HG03196 (cell line): ENCODE measurements around the gene P4HB.

Source experiments
- ATAC-seq: cut with Tn5 transposase; IDR thresholded peaks from one replicate; pipeline ENCODE4 v1.9.1; 2021; ENCODE audit not compliant: unreplicated experiment

P4HB gene

GRCh38 chr17:81794509-81794908 is 65.8 kb downstream of the P4HB start:
- no peak for ATAC-seq

GRCh38 chr17:81794074-81794476 is 66.3 kb downstream of the P4HB start:
- no peak for ATAC-seq
